Astrocyte of the cerebellum (primary cell): ENCODE measurements around the gene ZC2HC1C.

ENCODE experiments used
- DNase-seq: peaks from one replicate; pipeline ENCODE4 v3.0.0-alpha.2; 2011; ENCODE audit warnings: low read depth
- H3K4me3 ChIP-seq: 2 replicates; pipeline ENCODE4 v1.5.1; 2011; ENCODE audit warnings: mild to moderate bottlenecking, low read depth, low read length, moderate library complexity
- in situ Hi-C: cut with HindIII; loops from 2 replicates; pipeline ENCODE4 v1.10.0; 2017; ENCODE audit warnings: low sequenced_read_pairs
- TF ChIP-seq, protein P1 (sequence below): IDR thresholded peaks from 2 replicates; pipeline ENCODE4 v1.5.1; 2012; ENCODE audit warnings: low read length, low read depth, moderate library complexity, mild to moderate bottlenecking; ENCODE audit errors: missing control alignments

Gene ZC2HC1C

DNA sequence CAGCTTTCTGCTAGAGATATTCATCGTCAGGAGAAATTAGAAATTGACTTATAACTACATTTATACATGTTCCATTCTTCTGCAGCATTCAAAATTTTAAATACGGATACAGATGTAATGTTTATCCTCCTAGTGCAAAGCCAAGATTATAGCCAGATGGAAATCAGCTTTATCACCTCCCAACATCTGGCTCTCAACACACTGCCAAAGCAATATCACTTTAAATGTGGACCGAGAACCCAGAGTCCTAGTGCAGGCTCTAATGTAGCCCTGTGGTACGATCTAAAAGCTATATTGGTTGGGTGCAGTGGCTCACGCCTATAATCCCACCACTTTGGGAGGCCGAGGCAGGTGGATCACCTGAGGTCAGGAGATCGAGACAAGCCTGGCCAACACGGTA lies 24.7 kb upstream of the ZC2HC1C start:
- DNase-seq, result no peak
- H3K4me3 ChIP-seq, result no peak overlapping the region
- in situ Hi-C loops, result loop anchor here (5.0 kb wide), 1 partner anchor 33 kb away; no protein-coding TSS in a partner anchor
- TF ChIP-seq, protein P1, sequence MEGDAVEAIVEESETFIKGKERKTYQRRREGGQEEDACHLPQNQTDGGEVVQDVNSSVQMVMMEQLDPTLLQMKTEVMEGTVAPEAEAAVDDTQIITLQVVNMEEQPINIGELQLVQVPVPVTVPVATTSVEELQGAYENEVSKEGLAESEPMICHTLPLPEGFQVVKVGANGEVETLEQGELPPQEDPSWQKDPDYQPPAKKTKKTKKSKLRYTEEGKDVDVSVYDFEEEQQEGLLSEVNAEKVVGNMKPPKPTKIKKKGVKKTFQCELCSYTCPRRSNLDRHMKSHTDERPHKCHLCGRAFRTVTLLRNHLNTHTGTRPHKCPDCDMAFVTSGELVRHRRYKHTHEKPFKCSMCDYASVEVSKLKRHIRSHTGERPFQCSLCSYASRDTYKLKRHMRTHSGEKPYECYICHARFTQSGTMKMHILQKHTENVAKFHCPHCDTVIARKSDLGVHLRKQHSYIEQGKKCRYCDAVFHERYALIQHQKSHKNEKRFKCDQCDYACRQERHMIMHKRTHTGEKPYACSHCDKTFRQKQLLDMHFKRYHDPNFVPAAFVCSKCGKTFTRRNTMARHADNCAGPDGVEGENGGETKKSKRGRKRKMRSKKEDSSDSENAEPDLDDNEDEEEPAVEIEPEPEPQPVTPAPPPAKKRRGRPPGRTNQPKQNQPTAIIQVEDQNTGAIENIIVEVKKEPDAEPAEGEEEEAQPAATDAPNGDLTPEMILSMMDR, result no peak

DNA sequence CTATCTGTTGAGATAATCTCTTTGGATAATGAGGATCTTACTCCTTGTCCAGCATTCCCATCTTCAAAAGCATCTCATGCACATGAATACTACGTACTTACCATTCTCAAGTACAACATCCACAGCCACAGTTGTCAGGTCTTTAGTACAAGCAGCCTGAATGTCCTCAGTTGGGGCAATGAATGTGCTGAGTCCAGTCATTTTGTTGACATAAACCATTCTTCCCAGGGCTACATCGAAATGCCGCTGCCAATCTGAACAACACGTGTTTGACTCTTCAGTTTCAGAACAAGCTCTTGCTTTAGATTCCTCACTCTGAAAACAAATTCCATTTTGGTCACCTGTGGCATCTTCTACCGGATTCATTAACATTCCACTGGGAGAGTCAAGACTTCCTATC lies 23.2 kb upstream of the ZC2HC1C start:
- no peak for DNase-seq
- in situ Hi-C loops, result no loop called here
- TF ChIP-seq, protein P1, result no peak

DNA sequence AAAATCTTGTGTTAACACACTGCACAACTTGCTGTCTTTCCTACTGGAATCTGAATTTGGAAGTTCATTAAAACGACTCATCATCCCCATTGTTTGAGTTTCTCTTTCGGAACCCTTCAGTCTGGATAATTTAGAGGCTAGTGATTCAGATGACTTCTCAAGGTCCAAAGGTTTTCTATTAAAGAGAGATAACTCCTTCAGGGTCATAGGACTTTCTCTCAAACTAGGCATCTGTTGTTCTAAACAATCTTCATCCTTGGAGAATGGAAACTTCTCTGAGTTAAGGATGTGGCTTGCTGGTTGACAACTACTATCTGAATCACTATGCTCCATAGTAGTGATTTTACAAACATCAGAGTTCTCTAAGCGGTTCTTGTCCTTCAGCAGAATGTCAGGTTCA lies 22.5 kb upstream of the ZC2HC1C start:
- in situ Hi-C loops, result no loop called here
- TF ChIP-seq, protein P1, result no peak
- no peak for DNase-seq
- no peak overlapping the region for H3K4me3 ChIP-seq

More for the DNA sequence above, 23.2 kb upstream of the ZC2HC1C start:
- no peak overlapping the region for H3K4me3 ChIP-seq

DNA sequence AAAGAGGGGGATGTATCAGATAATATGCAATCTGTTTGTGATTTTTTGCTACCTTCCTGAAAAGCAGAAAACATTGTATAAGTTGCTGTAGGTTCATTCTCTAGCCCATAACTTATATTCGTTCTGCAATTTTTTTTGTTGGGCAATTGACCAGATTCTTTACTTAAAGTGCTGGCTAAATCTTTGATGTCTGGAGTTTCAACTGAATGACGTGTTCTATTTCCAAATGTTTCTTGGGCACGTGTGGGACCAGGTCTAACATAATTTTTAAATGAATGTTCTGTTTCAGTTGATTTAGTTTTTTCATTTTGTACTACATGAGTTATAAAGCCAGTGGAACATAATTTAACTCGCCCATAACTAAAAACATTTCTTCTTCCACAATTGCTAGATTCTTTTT lies 21.9 kb upstream of the ZC2HC1C start:
- in situ Hi-C loops, result no loop called here
- TF ChIP-seq, protein P1, result no peak

DNA sequence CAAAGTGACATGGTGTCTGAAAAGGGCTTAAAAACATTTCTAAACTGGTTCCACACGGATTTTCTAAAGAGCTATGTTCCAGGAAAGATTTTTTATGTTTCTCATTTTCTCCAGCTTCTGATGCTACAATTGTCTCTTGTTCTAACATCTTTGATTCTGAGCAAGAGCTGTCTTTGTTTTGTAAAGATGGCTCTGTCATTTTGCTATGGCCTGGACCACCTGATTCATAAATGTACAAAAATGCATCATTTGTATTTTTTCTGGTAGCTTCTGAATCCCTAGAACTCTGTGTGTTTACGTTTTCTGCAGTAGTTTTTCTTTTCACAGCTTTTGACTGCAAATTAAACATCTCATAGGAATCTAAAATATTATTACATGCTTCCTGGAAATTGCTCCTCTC lies 21.3 kb upstream of the ZC2HC1C start:
- TF ChIP-seq, protein P1, result no peak
- DNase-seq, result no peak
- in situ Hi-C loops, result no loop called here
- no peak overlapping the region for H3K4me3 ChIP-seq

More for the DNA sequence above, 21.9 kb upstream of the ZC2HC1C start:
- DNase-seq, result no peak
- H3K4me3 ChIP-seq, result no peak overlapping the region

DNA sequence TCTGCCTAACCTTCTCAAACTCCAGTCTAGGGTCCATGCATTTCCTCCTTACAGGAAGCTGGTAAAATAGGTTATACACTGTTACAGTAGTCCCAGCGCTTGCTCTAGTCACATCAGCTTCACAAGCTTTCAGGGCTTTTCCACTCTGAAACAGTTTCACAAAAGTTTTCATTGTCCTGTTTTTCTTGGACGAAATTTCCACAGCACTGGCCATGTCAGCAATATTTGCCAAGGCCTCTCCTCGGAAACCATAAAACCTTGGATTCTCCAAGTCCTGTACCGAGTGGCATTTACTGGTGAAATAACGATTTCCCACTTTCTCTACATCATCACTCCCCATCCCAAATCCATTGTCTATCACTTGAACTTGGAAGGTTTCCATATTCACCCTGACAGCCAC lies 20.3 kb upstream of the ZC2HC1C start:
- in situ Hi-C loops, result no loop called here
- TF ChIP-seq, protein P1, result no peak
- H3K4me3 ChIP-seq, result no peak overlapping the region
- DNase-seq, result no peak
